ENCODE measurements around the gene SALL1. TPM values are rescaled to one million over a fixed set of nuclear protein-coding genes. Genes with fewer than 3 reads are reported as not detected.

The SALL1 gene
- polyA plus RNA-seq, 1 donor: 126 TPM

DNA sequence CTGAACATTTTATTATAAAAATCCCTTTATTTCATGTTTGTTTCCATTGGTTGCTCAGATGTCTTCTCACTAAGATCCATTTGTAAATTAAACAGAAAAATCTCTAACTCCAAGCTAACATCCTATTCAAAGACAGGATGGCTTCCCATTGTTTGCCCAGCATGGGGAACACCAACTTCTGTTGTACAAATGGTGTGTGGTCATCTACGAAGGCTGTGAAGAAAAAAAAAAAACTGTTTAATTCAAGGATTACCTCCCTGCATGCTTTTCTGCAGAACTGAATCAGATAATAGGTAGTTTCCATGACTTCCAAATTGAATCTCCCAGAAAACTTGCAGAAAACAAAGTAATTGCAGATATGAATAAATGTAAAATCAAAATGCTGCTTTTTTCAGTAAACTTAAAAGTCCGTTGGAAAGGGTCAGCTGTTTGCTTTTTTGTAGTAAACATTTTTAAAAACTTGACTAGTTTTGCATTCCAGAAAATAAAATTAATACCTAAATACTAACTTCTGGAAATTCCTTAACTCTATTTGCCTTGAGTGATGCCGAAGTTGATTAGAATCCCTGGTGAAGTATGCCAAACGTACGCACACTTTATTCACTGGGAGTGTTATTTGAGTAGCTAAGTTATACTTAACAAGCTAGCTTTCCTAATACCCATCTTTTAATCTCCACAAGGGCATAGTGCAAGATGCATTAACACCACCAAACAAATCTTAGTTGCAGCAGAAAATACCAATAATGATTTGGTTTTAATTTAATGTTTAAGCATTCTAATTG lies 7.7 kb downstream of the SALL1 start:
- DNase-seq: no peak

DNA sequence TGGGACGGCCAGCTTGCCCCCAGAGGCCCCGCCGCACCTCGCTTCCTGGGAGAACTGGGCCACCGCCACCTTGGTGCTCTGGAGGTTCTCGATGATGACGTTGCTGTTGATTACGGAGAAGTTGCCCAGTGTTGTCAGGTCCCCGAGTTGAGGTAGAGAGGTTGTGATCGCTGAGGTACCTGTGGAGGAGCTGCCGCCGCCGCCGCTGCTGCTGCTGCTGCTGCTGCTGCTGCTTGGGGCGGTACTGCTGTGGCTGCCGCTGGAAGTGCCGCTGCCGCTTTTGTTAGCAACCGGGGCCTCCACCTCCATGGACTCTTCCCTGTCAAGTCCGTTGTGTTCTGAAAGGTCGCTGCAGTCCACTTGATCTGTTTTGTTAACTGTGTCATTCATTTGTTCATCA lies 9.5 kb downstream of the SALL1 start:
- DNase-seq: no peak

DNA sequence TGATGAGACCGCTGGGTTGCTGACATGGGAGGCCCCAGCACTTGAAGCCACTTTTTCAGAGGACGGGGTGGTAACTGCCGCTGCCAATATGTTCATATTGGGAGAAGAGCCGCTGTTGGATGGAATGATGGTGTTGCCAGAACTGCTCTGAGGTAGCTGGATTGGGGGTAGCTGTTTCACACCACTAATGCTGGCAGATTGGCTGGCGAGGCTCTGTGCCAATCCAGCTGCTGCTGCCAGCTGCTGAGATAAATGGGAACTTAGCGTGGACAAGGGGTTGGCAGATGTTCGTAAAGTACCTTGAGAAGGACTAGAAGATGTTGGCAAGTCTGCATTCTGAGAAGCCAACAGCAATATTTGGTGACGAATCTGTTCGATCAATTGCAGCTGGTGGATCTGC lies 10.0 kb downstream of the SALL1 start:
- no peak for DNase-seq

DNA sequence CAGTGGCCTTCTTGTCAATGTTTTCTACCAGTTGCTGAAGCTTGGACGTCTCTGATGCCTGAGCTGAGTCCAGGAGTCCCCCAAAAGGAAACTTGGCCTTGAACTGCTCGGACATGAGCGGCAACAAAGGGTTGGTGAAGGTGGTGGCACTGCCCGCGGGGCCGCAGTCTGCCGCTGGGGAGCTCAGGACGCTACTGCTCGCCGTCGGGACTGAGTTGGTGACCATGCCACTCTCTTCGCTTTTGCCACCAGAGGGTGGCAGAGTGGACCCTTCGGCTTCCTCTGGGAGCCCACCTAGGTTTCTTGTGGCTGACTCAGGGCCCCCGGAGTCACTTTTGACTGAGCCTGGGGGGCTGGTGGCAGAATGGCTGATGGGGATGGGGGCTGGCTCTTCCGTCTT lies 11.0 kb downstream of the SALL1 start:
- DNase-seq: no peak

DNA sequence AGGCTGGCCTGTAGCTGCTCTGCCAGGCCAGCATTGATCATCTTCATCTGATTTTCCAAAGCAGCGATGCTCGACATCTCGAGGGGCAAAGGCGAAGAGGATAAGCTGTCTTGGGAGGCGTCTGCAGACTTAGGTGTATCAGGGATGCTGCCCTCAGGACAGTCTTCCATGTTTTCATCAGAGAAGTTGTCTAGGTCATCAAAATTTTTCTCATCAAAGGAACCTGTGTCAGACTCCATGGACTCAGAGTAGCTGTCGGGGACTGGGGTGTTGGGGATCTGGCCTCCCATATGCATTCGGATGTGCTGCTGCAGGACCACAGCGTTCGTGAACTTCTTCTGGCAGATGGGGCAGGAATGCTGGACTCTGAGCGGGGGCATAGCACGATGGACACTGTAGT lies 11.5 kb downstream of the SALL1 start:
- no peak for DNase-seq

DNA sequence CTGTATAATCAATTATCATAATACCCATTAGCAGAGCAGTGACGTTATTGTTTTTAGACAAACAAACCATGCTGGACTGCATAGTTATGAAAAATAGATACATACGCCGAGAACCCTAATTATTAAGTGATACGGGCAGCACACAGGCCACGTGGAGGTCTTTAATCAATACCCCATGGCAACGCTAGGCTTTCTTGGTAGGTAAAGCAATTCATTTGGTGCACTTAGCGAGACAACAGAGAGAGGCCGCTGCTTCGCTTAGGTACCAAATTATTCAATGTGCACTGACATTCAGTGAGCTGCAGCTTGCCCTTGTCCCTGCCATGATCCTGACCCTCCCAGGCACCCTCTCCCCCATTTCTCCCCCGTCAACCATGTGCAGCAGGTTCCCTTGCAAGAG lies 12.9 kb downstream of the SALL1 start:
- no peak for DNase-seq

DNA sequence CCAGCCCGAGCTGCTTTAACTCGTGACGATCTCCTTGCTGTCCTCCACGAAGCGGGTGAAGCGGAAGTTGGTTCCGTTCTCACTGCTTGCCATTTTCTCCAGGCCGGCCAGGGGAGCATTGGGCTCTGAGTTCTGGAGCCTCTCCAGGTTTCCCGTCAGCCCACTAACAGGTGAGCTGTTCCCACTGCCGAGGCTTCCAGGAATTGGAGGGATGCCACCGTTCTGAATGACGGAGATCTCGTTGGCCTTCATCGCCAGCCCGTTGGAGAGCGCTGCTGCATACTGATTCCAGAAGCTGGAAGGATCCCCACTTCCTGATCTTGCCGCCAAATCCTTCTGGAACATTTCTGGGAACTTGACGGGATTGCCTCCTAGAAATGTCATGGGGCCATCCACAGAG lies 14.0 kb downstream of the SALL1 start:
- no peak for DNase-seq

DNA sequence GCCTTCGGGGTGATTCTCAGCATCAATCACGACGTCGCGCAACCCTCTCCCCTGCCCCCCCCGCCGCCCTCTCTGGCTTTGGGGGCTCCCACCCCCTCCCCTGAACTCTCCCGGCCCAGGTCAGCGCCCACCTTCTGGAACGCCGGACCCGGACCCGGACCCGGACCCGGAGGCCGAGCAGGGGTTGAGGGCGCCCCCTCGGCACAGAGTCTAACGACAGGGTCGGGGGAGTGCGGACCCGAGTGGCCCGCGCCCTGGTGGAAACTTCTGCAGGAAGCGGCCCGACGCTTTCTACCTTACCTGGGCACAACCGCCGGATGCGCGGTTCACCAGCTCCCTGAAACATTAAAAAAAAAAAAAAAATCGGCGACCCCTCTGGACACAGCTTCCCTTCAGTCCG lies 16.2 kb downstream of the SALL1 start:
- no peak for DNase-seq

DNA sequence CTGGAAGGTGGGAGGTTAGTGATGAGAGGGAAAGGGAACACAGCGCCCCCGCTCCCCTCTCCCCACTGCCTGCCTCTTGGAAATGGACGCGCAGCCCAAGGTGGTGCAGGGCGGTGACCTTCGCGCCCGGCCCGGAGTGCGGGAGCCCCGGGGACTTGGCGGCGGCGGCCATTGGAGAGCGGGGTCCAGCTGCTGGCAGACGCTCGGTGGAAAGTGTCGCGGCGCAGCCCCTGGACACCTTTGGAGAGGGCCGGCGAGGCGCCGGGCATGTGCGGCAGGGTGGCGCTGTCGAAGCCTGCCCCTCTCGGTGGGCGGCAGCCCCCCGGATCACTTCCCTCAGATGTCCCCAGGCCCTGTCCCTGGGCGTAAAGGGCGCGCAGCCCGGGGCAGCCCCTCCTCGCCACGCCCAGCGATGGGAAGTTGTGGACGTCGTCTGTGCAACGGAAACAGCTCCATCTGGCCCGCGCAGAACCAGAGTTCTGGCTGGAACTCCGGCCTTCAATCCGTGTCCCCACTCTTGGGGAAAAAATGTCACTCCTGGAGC lies 16.7 kb downstream of the SALL1 start:
- no peak for DNase-seq

DNA sequence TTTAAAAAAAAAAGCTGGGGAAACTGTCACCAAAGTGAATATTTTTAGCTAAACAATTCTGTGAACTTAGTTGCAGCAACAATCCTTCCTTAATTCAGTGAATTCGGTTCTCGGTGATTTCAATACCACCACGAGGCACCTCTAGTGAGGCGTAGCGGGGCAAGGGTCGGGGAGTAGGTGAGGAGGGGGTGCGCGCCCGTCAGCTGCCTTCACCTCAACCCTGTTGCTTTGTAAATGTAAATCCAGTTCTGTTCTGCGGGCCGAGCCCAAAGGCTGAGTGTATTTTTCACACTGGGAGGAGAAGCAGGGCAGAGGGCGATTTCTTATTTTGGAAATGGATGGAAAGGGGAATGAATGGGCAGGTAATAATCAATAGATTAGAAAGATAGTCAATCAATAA lies 17.4 kb downstream of the SALL1 start:
- DNase-seq: no peak

DNA sequence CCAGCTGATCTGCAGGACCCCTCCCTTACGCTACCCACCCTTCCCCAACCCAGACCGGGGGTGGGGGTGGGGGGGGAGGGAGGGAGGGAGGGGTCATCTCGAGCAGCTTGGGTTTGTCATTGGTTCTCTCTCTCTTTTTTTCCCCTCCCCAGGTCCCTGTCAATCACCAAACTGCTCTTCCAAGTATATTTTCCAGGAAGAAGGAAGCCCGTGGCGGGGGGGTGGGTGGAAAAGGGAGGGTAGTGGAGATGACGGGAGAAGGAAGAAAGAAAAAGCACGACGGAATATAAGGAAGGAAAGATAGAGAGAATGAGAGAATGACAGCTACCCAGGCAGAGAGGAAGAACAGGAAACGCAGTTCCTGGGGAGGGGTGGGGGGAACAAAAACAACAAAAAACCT lies 17.9 kb downstream of the SALL1 start:
- no peak for DNase-seq

DNA sequence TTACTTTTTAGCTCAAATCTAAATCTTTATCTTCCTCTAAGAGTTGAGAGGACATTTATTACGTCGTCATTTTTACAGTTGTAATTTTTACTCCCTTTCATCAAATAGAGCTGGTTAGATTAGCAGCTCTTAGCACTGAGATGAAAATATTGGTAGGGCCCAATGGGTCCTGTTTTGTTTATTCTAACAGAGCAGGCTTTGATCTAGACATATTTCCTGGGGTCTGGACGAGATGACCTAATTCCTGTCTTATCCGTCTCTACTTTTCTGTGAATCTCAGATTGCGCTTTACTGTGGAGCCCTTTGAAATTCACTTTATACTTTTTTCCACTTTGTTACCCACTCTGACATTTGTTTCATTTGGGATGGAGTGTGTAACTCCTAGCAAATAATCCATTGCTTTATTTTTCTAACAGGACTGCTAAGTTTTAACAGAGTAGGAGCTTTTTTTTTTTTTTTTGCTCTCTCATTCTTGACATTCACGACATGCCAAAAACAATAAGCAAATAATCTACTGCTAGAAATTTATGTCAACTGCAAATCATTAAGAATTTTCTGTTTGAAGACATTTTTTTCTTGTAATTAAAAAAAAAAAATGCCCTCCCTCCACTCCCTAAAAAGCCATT lies 18.5 kb downstream of the SALL1 start:
- DNase-seq: no peak

DNA sequence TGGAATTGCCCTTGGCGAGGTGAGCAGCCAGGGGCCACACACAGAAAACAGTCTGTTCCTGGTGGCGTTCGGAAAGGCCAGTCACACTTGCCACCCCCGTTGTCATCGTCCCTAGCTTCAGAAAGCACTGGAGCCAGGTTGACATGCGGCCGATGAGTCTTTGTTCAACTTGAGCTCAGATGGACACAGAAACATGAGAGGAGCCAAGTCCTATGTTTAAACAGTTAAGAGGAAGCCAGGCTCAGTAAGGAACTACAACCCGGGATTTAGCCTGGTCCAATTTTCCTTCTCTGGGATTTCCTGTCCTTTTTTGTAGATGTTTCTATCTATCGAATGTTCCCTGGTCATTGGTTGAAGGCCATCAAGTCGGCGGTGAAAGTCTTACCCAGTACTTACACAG lies 19.5 kb downstream of the SALL1 start:
- DNase-seq: no peak

DNA sequence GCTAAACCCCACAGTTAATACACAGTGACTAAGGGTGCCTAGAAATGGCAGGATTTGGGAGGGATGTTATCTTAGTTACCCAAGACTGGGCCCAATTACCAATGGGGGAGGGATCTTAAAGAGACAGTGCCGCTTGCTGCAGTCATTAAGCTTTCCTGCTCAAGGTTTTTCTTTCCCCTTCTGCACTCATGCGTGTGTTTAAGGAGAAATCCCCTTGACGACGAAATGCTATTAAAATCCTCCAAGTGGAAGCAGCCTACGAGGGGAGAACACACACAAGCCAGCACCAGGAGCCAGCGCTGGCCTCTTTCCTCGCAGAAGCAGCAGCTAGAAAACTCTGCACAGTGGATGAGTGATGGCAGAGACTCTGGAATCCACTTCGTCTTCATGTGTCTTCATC lies 22.0 kb downstream of the SALL1 start:
- peak; percentile 86 for DNase-seq

DNA sequence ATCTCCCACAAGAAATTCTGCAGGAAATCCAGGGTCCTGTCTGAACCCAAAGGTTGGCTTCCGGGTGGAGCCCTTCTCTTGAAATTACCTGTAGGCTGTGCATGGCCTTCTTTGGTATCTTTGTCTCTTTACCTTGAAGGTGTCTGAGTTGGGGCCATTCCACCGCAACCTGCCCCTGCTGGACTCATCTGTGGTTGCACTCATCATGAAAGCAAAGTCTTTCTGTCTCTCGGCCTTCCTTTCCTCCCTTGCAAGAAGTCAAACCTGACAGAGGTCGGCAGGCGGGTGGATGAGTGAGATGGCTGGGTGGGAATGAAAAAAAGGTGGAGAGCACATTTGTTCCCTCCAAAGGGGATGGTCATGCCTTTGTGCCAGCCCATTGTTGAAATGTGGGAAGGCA lies 25.1 kb downstream of the SALL1 start:
- no peak for DNase-seq

DNA sequence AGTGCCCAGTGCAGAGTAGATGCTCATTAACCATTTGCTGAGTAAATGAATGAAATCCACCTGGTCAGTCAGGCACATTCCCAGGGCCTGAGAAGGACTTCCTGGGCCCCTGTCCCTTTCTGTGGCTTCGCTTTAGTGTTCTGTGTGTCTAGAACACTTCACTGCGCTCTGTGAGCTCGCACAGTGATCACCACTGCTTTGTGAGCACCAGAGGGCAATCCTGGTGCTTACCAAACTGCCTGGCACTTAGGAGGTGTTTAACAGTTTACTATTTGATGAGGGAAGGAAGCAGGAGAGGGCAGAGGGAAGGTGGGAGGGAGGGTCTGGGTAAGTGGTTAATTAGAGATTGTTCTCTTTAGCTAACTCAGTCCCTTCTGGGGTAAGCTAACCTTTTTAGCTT lies 26.2 kb downstream of the SALL1 start:
- DNase-seq: no peak

DNA sequence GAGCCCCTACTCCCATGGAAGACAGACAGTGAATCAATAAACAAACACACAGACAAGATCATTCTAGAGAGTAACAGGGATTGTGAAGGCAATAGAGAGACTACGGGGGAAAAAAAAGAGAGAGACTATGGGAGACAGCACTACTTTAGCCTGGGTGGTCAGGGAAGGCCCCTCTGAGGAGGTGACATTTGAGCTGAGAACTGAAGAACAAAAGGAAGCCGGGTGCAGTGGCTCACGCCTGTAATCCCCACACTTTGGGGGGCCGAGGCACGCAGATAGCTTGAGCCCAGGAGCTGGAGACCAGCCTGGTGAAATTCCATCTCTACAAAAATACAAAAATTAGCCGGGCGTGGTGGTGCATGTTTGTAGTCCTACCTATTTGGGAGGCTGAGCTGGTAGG lies 29.2 kb downstream of the SALL1 start:
- no peak for DNase-seq

DNA sequence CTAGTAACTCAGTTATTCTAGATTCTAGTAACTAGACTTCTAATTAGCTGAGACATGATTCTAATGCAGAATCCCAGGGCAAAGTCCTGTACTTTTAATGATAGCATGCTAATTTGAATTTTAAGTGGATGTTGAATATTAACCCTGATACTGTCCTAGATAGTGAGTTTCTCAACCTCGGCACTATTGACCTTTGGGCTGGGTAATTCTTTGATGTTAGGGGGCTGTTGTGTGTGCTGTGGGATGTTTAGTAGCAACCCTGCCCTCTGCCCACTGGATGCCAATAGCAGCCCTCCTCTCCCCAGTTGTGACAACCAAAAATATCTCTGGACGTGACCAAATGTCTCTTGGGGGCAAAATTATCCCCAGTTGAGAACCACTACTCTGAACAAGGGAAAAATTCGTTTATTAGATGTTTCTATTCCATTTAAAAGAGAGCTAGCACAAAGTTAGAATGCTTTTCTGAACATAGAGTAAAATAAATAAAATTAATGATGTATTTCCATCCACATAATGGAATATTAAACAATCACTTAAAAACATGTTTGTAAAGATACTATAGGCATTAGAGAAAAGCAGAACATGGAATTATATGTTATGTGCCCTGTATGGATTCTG lies 30.2 kb downstream of the SALL1 start:
- DNase-seq: no peak

DNA sequence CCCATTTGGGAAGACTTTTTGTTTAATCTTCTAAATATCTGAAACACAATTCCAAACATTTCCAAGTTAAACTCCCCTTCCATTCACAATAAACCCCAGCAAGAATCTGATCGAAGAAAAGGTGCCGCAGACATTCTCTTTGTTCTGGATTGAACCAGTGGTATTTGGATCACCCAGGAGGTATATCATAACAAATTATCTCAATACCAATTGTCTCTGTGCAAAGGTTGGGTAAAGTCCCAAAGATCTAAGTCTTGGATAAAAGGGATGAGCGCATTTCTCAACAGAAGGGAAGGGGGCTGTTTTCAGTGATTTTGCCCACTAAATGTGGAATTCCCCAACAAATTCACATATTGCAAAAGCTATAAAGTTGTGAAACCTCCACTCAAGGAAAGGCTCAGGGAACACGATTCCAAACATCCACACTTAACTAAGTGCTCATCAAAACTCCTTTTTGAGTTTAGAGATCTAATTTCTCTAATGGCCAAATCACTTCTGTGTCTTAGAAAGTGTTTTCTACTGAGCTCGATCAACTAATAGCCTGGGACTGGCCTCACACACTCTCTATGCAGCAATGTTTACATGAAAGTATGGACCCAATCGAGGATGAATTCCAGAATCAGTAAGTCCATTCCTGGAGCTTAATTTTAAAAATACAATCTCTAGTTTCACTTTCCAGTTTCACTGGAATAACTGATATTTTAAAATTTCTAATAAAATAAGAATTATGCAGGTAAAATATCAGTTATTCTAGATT lies 30.9 kb downstream of the SALL1 start:
- DNase-seq: no peak

DNA sequence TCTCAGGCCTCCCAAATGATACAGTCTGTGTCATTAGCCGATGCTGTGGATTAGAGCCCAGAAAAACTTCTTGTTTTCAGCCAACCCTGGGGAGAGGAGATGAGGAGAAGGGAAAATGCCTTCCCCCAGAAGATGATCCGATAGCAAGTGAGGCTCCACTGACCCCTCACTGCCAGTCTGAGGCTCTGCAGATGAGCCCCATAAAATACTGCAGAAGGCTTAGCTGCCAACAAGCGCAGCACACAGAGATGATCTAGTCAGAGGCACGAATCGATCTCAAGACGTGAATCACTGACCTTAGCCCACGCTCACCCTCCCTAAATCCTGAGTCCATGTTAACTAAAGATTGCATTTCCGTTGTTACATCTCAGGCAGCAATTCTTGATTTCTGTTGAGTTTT lies 31.5 kb downstream of the SALL1 start:
- no peak for DNase-seq

DNA sequence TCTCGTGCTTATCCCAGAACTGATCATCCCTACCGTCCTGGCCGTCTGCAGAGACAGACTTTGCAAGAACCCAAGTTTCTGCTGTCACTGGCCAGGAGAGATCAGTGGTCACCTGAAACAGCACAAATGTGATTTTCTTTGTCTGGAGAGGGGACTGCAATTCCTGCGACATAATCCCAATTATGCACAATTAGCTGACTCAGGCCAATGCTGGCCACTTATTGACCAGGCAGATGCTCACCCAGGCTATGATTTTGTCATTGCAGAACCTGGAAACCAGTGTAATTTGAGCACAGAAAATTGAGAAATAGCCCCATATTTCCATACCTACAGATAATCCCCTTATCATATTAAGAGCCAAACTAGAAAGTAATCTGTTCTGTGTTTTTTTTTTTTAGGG lies 34.7 kb downstream of the SALL1 start:
- no peak for DNase-seq

DNA sequence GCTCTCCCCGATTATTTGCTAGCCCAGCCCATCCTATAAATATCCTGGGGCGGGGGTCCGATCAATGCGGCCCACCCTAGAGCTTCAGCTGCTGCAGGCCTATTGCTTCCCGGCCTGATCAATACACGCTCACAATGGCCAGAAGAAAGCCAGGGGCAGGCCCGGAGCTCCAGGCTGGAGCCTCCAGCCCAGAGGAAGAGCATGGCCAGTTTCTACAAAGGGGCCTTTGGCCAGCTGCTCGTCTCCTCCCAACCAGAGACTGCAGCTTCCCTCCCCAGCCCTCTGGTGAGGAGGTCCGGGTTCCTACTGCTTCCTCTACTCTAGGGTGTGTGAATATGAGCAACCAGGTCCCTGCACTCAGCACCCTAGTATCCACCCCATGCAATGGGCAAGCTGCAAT lies 36.7 kb downstream of the SALL1 start:
- no peak for DNase-seq

Measured in left kidney (tissue), 2 donors.